Mesothelial cell of epicardium (in vitro differentiated cells): Measurements from ENCODE around the gene SLC35G6. TPM values are rescaled to one million over a fixed set of nuclear protein-coding genes. Genes with fewer than 3 reads are reported as not detected.

Source experiments
- DNase-seq, 2 experiments: peaks; one replicate each; pipeline ENCODE4 v3.0.0; 2021; ENCODE audit warnings: low spot score in 2 of 2; ENCODE audit not compliant: unreplicated experiment in 2 of 2
- H3K27ac Mint-ChIP-seq: 2 replicates; pipeline ENCODE4 v1.8.0; 2021; ENCODE audit warnings: mixed read lengths
- H3K27me3 Mint-ChIP-seq: 2 replicates; pipeline ENCODE4 v1.8.0; 2021; ENCODE audit warnings: low read depth, mixed read lengths
- H3K36me3 Mint-ChIP-seq: 2 replicates; pipeline ENCODE4 v1.8.0; 2021; ENCODE audit warnings: mixed read lengths
- H3K4me1 Mint-ChIP-seq: 2 replicates; pipeline ENCODE4 v1.8.0; 2021; ENCODE audit warnings: mixed read lengths
- H3K4me3 Mint-ChIP-seq: 2 replicates; pipeline ENCODE4 v1.8.0; 2021; ENCODE audit warnings: mild to moderate bottlenecking, moderate library complexity, mixed read lengths
- H3K9me3 Mint-ChIP-seq: 2 replicates; pipeline ENCODE4 v1.8.0; 2021; ENCODE audit warnings: mixed read lengths
- CTCF ChIP-seq: fragments of 200-600 bp; sonication (generic); IDR thresholded peaks from one replicate; pipeline ENCODE4 v1.5.0; 2021; ENCODE audit warnings: antibody characterized with exemption; ENCODE audit not compliant: unreplicated experiment
- total RNA-seq: library from RNA; stranded (reverse); gene quantifications from 3 replicates; pipeline ENCODE4 v1.2.1, GENCODE V29; 2021

SLC35G6 gene
- total RNA-seq, 1 donor from 2014 or later = not detected

- H3K27ac Mint-ChIP-seq = peak overlapping the region; percentile 37
- H3K36me3 Mint-ChIP-seq = peaks cover 6% of the 10 kb centered on the region
- H3K27me3 Mint-ChIP-seq = no peaks in the 10 kb centered on the region
- no peaks in the 10 kb centered on the region for H3K9me3 Mint-ChIP-seq
- DNase-seq = no peak
- H3K4me3 Mint-ChIP-seq = peak overlapping the region; percentile 97
- TF ChIP-seq CTCF = no peak
- peaks cover 60% of the 10 kb centered on the region for H3K4me1 Mint-ChIP-seq
These were observed 4.9 kb downstream of the SLC35G6 start for GRCh38 chr17:7486181-7486580.

GRCh38 chr17:7490144-7490543, 8.9 kb downstream of the SLC35G6 start:
- no peaks in the 10 kb centered on the region for H3K27me3 Mint-ChIP-seq
- peak overlapping the region; percentile 5 for H3K27ac Mint-ChIP-seq
- no peak overlapping the region for H3K4me3 Mint-ChIP-seq
- peaks cover 14% of the 10 kb centered on the region for H3K36me3 Mint-ChIP-seq
- TF ChIP-seq CTCF = no peak
- no peak for DNase-seq
- H3K4me1 Mint-ChIP-seq = peaks cover 33% of the 10 kb centered on the region
- no peaks in the 10 kb centered on the region for H3K9me3 Mint-ChIP-seq

GRCh38 chr17:7491583-7491982, 10.3 kb downstream of the SLC35G6 start:
- Mint-ChIP-seq H3K9me3 (no peaks in the 10 kb centered on the region), H3K4me1 (peaks cover 23% of the 10 kb centered on the region), H3K36me3 (peaks cover 24% of the 10 kb centered on the region), H3K27ac (no peak overlapping the region), H3K27me3 (no peaks in the 10 kb centered on the region), H3K4me3 (no peak overlapping the region)
- TF ChIP-seq CTCF = no peak
- no peak for DNase-seq

- no peak for DNase-seq
- Mint-ChIP-seq H3K9me3 (no peaks in the 10 kb centered on the region), H3K27ac (peak overlapping the region; percentile 8), H3K4me3 (no peak overlapping the region), H3K4me1 (peaks cover 7% of the 10 kb centered on the region), H3K27me3 (no peaks in the 10 kb centered on the region), H3K36me3 (peaks cover 38% of the 10 kb centered on the region)
- no peak for TF ChIP-seq CTCF
These were observed 12.7 kb downstream of the SLC35G6 start for GRCh38 chr17:7493941-7494340.

- no peak overlapping the region for H3K27ac Mint-ChIP-seq
- no peak for DNase-seq
- no peak for TF ChIP-seq CTCF
These were observed 14.7 kb downstream of the SLC35G6 start for GRCh38 chr17:7495906-7496434.

More at GRCh38 chr17:7495906-7496434, 14.7 kb downstream of the SLC35G6 start:
- no peak overlapping the region for H3K4me3 Mint-ChIP-seq
- no peaks in the 10 kb centered on the region for H3K9me3 Mint-ChIP-seq
- H3K27me3 Mint-ChIP-seq = no peaks in the 10 kb centered on the region
- H3K36me3 Mint-ChIP-seq = peaks cover 45% of the 10 kb centered on the region
- H3K4me1 Mint-ChIP-seq = no peaks in the 10 kb centered on the region
